Osteocyte (in vitro differentiated cells): ENCODE data around the gene KRT86. TPM values are rescaled to one million over a fixed set of nuclear protein-coding genes. Genes with fewer than 3 reads are reported as not detected.

Source experiments
- DNase-seq: peaks from one replicate; pipeline ENCODE4 v3.0.0; 2021; ENCODE audit warnings: mixed read lengths; ENCODE audit not compliant: unreplicated experiment; ENCODE audit errors: extremely low spot score
- H3K27ac Mint-ChIP-seq: one replicate; pipeline ENCODE4 v1.8.0; 2021; ENCODE audit warnings: mild to moderate bottlenecking, mixed read lengths; ENCODE audit not compliant: unreplicated experiment
- H3K27me3 Mint-ChIP-seq: one replicate; pipeline ENCODE4 v1.8.0; 2021; ENCODE audit warnings: mixed read lengths; ENCODE audit not compliant: unreplicated experiment
- H3K36me3 Mint-ChIP-seq: one replicate; pipeline ENCODE4 v1.8.0; 2021; ENCODE audit warnings: mixed read lengths; ENCODE audit not compliant: unreplicated experiment
- H3K4me1 Mint-ChIP-seq: one replicate; pipeline ENCODE4 v1.8.0; 2021; ENCODE audit warnings: mixed read lengths; ENCODE audit not compliant: unreplicated experiment
- H3K4me3 Mint-ChIP-seq: one replicate; pipeline ENCODE4 v1.8.0; 2021; ENCODE audit warnings: mild to moderate bottlenecking, moderate library complexity, mixed read lengths; ENCODE audit not compliant: unreplicated experiment
- H3K9me3 Mint-ChIP-seq: one replicate; pipeline ENCODE4 v1.8.0; 2021; ENCODE audit warnings: mixed read lengths; ENCODE audit not compliant: unreplicated experiment
- total RNA-seq: library from RNA; stranded (reverse); gene quantifications from 2 replicates; pipeline ENCODE4 v1.2.1, GENCODE V29; 2021
- TF ChIP-seq, protein P1 (sequence below): fragments of 200-600 bp; sonication (generic); IDR thresholded peaks from 2 replicates; pipeline ENCODE4 v1.5.0; 2021; ENCODE audit warnings: antibody characterized with exemption, mild to moderate bottlenecking, moderate library complexity

Gene KRT86
- total RNA-seq, 1 donor from 2014 or later, result 0.24 TPM

DNA sequence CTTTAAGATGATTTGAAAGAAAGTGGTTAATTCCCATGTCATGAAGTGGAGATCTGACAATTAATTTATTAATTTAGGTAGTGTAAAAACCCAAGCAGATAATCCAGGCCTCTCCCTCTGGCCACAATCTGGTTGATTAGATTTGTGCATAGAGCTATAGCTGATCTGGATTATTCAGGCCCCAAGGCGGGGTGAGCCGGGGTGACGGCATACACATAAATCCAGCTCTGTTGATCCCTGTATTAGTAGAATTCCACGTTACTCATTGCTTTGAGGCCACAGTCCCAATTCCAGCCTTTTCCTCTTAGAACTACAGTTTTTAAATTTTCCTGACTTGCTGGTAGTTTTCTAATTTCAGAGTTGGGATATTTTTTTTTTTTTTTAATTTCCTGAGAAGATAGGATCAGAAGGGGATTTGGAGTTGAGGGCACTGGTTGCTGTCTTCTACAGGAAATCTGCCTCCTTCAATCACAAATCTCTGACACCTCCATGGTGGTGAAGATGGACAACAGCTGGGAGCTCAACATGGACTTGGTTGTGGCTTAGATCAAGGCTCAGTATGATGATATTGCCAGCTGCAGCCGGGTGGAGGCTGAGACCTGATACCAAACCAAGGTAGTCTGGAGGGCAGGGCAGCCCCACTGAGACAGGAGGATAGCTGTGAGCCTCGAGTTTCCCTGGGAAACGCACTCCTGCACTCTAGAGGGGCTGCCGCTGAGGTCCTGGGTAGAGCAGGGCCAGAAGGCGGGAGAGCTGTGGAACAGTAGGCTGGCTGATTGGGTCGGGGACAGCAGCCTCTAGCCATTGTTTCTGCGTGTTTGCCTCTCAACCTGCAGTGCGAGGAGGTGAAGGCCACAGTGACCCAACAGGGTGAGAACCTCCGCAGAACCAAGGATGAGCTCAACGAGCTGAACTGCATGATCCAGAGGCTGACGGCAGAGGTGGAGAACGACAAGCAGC is 73.4 kb downstream of the KRT86 start:
- peaks cover 8% of the 10 kb centered on the region for H3K9me3 Mint-ChIP-seq
- no peak for DNase-seq
- H3K27me3 Mint-ChIP-seq, result peaks cover 43% of the 10 kb centered on the region
- no peaks in the 10 kb centered on the region for H3K36me3 Mint-ChIP-seq
- H3K27ac Mint-ChIP-seq, result no peak overlapping the region
- no peak overlapping the region for H3K4me3 Mint-ChIP-seq
- H3K4me1 Mint-ChIP-seq, result peaks cover 3% of the 10 kb centered on the region
- TF ChIP-seq, protein P1, sequence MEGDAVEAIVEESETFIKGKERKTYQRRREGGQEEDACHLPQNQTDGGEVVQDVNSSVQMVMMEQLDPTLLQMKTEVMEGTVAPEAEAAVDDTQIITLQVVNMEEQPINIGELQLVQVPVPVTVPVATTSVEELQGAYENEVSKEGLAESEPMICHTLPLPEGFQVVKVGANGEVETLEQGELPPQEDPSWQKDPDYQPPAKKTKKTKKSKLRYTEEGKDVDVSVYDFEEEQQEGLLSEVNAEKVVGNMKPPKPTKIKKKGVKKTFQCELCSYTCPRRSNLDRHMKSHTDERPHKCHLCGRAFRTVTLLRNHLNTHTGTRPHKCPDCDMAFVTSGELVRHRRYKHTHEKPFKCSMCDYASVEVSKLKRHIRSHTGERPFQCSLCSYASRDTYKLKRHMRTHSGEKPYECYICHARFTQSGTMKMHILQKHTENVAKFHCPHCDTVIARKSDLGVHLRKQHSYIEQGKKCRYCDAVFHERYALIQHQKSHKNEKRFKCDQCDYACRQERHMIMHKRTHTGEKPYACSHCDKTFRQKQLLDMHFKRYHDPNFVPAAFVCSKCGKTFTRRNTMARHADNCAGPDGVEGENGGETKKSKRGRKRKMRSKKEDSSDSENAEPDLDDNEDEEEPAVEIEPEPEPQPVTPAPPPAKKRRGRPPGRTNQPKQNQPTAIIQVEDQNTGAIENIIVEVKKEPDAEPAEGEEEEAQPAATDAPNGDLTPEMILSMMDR, result no peak

DNA sequence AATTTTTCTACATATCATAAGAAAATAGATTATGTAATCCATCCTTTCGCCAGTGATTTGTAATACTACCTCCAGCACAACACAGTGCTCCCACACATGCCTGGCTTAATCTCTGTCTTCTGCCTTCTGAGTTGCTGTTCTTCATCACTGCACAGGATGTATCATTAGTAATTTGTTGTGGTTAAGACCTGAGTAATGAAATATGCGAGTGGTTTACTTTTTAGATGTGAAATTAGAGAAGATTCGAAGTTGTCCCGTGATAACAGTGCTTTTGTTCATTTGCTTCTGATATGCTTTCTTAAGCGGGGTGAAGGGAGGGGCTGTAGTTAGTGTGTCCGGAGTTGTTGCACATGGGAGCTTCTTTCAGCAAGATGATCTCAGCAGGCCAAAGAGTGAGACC is 74.8 kb downstream of the KRT86 start:
- DNase-seq, result no peak
- no peaks in the 10 kb centered on the region for H3K9me3 Mint-ChIP-seq
- no peaks in the 10 kb centered on the region for H3K36me3 Mint-ChIP-seq
- H3K4me1 Mint-ChIP-seq, result peaks cover 9% of the 10 kb centered on the region
- no peak overlapping the region for H3K4me3 Mint-ChIP-seq
- TF ChIP-seq, protein P1, result no peak
- peaks cover 53% of the 10 kb centered on the region for H3K27me3 Mint-ChIP-seq
- no peak overlapping the region for H3K27ac Mint-ChIP-seq

DNA sequence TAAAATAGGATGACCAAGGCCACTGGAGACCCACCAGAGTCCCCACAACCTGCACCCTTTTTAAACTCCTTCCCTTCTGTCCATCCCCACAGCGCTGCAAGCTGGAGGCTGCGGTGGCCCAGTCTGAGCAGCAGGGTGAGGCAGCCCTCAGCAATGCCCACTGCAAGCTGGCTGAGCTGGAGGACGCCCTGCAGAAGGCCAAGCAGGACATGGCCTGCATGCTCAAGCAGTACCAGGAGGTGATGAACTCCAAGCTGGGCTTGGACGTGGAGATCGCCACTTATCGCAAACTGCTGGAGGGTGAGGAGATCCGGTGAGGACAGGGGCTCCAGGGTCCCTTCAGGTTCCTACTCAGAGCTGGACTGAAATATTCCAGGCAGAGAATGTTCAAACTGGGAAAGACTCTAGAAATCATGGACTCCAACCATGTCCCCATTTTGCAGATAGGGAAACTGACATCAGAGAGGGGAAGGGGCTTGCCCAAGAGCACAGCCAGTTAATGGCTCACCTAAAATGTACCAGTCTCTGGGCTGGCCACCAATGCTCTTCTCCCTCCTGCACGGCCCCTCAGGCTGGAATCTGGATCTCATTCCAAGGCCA is 75.7 kb downstream of the KRT86 start:
- Mint-ChIP-seq H3K27me3 (peaks cover 62% of the 10 kb centered on the region), H3K4me3 (no peak overlapping the region), H3K27ac (no peak overlapping the region), H3K36me3 (no peaks in the 10 kb centered on the region), H3K4me1 (peaks cover 16% of the 10 kb centered on the region), H3K9me3 (no peaks in the 10 kb centered on the region)
- TF ChIP-seq, protein P1, result no peak
- DNase-seq, result peak; percentile 51

DNA sequence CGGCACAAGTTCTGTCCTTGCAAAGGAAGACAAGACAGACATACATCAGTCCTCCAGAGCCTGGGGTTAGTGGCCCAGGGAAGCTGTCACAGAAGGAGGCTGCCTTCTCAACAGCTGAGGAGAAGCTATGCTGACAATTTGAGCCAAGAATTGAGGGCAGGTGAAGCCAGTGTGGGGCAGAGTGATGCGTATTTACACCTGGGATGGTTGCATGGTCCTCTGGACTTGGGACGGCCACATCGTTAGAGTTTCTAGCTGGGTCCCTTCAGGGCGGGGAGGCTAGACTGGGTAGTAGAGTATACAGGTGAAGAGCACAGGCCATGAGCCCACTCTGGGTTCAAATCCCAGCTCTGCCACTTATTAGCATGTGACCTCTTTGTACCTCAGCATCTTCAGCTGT is 76.3 kb downstream of the KRT86 start:
- H3K27ac Mint-ChIP-seq, result no peak overlapping the region
- DNase-seq, result peak; percentile 38
- H3K9me3 Mint-ChIP-seq, result no peaks in the 10 kb centered on the region

More for the DNA sequence above, 76.3 kb downstream of the KRT86 start:
- H3K27me3 Mint-ChIP-seq, result peaks cover 63% of the 10 kb centered on the region
- H3K4me3 Mint-ChIP-seq, result no peak overlapping the region
- peaks cover 16% of the 10 kb centered on the region for H3K4me1 Mint-ChIP-seq
- TF ChIP-seq, protein P1, result no peak
- H3K36me3 Mint-ChIP-seq, result no peaks in the 10 kb centered on the region
